Measurements from ENCODE around the gene AGMO. TPM values are rescaled to one million over a fixed set of nuclear protein-coding genes. Genes with fewer than 3 reads are reported as not detected.
A peak's percentile ranks its signal among the peaks of the same experiment; 100 is the strongest.

The AGMO gene
- total and polyA plus RNA-seq, 2 donors (not counting 1 experiment from before 2014, with no cell fraction given): 0.06 TPM; not detected in 1

- H3K79me2 ChIP-seq (ENCODE audit: control insufficient read depth, insufficient read depth, low read length): no peaks in the 10 kb centered on the region
- TF ChIP-seq EZH2 (IDR thresholded peaks at IDR 0.05; ENCODE audit: low read length, missing control alignments) (no peak), CTCF (conservative IDR thresholded peaks at IDR 0.05 in 1 of 2, IDR thresholded peaks at IDR 0.05 in 1 of 2; ENCODE audit: low read depth in 1 of 2, low read length in 2 of 2) (no peak)
Observed at GRCh38 chr7:15489861-15490260, 72.0 kb downstream of the AGMO start.

GRCh38 chr7:15489383-15489782 lies 72.4 kb downstream of the AGMO start:
- H3K4me2 ChIP-seq (ENCODE audit: extremely low read depth, insufficient read depth, low read length): no peak overlapping the region
- no peaks in the 10 kb centered on the region for H3K4me1 ChIP-seq (ENCODE audit: control insufficient read depth, extremely low read depth, insufficient read depth, low read length)
- H2AFZ ChIP-seq (ENCODE audit: low read length): peak overlapping the region; percentile 0
- DNase-seq (ENCODE audit: low read depth in 2 of 2): no peak
- H3K79me2 ChIP-seq (ENCODE audit: control insufficient read depth, insufficient read depth, low read length): no peaks in the 10 kb centered on the region
- TF ChIP-seq EZH2 (IDR thresholded peaks at IDR 0.05; ENCODE audit: low read length, missing control alignments): no peak
- no peak for TF ChIP-seq CTCF (conservative IDR thresholded peaks at IDR 0.05 in 1 of 2, IDR thresholded peaks at IDR 0.05 in 1 of 2; ENCODE audit: low read depth in 1 of 2, low read length in 2 of 2)
- H3K36me3 ChIP-seq (ENCODE audit: control insufficient read depth, insufficient read depth, low read length): no peaks in the 10 kb centered on the region
- no peak overlapping the region for H3K4me3 ChIP-seq (replicated peaks in 1 of 4; ENCODE audit: control extremely low read depth in 1 of 4, insufficient read depth in 1 of 4, low read depth in 3 of 4, low read length in 4 of 4)
- H3K27me3 ChIP-seq (ENCODE audit: control insufficient read depth, insufficient read depth, low read length): no peaks in the 10 kb centered on the region
- no peaks in the 10 kb centered on the region for H3K9me3 ChIP-seq (ENCODE audit: control insufficient read depth, insufficient read depth, low read depth, low read length)
- H3K27ac ChIP-seq (ENCODE audit: insufficient read depth, low read length): no peak overlapping the region
- no peaks in the 10 kb centered on the region for H4K20me1 ChIP-seq (ENCODE audit: control insufficient read depth, extremely low read depth, insufficient read depth, low read length)
- H3K9ac ChIP-seq (ENCODE audit: insufficient read depth, low read length): no peak overlapping the region

More at GRCh38 chr7:15489861-15490260, 72.0 kb downstream of the AGMO start:
- Histone ChIP-seq H4K20me1 (ENCODE audit: control insufficient read depth, extremely low read depth, insufficient read depth, low read length) (no peaks in the 10 kb centered on the region), H3K4me1 (ENCODE audit: control insufficient read depth, extremely low read depth, insufficient read depth, low read length) (no peaks in the 10 kb centered on the region), H2AFZ (ENCODE audit: low read length) (no peak overlapping the region), H3K27me3 (ENCODE audit: control insufficient read depth, insufficient read depth, low read length) (no peaks in the 10 kb centered on the region), H3K4me2 (ENCODE audit: extremely low read depth, insufficient read depth, low read length) (no peak overlapping the region), H3K9me3 (ENCODE audit: control insufficient read depth, insufficient read depth, low read depth, low read length) (no peaks in the 10 kb centered on the region), H3K27ac (ENCODE audit: insufficient read depth, low read length) (no peak overlapping the region), H3K36me3 (ENCODE audit: control insufficient read depth, insufficient read depth, low read length) (no peaks in the 10 kb centered on the region), H3K4me3 (replicated peaks in 1 of 4; ENCODE audit: control extremely low read depth in 1 of 4, insufficient read depth in 1 of 4, low read depth in 3 of 4, low read length in 4 of 4) (no peak overlapping the region), H3K9ac (ENCODE audit: insufficient read depth, low read length) (no peak overlapping the region)
- no peak for DNase-seq (ENCODE audit: low read depth in 2 of 2)

- no peaks in the 10 kb centered on the region for H3K9me3 ChIP-seq (ENCODE audit: control insufficient read depth, insufficient read depth, low read depth, low read length)
- H3K4me1 ChIP-seq (ENCODE audit: control insufficient read depth, extremely low read depth, insufficient read depth, low read length): no peaks in the 10 kb centered on the region
- H2AFZ ChIP-seq (ENCODE audit: low read length): no peak overlapping the region
- H3K4me3 ChIP-seq (replicated peaks in 1 of 4; ENCODE audit: control extremely low read depth in 1 of 4, insufficient read depth in 1 of 4, low read depth in 3 of 4, low read length in 4 of 4): no peak overlapping the region
- H3K4me2 ChIP-seq (ENCODE audit: extremely low read depth, insufficient read depth, low read length): no peak overlapping the region
- H4K20me1 ChIP-seq (ENCODE audit: control insufficient read depth, extremely low read depth, insufficient read depth, low read length): no peaks in the 10 kb centered on the region
- DNase-seq (ENCODE audit: low read depth in 2 of 2): no peak
- H3K79me2 ChIP-seq (ENCODE audit: control insufficient read depth, insufficient read depth, low read length): no peaks in the 10 kb centered on the region
- no peak overlapping the region for H3K27ac ChIP-seq (ENCODE audit: insufficient read depth, low read length)
- TF ChIP-seq CTCF (conservative IDR thresholded peaks at IDR 0.05 in 1 of 2, IDR thresholded peaks at IDR 0.05 in 1 of 2; ENCODE audit: low read depth in 1 of 2, low read length in 2 of 2) (no peak), EZH2 (IDR thresholded peaks at IDR 0.05; ENCODE audit: low read length, missing control alignments) (no peak)
- H3K36me3 ChIP-seq (ENCODE audit: control insufficient read depth, insufficient read depth, low read length): no peaks in the 10 kb centered on the region
- H3K9ac ChIP-seq (ENCODE audit: insufficient read depth, low read length): no peak overlapping the region
- no peaks in the 10 kb centered on the region for H3K27me3 ChIP-seq (ENCODE audit: control insufficient read depth, insufficient read depth, low read length)
Observed at GRCh38 chr7:15488401-15488800, 73.4 kb downstream of the AGMO start.
